ENCODE results near the gene KIAA0319L.

Gene KIAA0319L

DNA sequence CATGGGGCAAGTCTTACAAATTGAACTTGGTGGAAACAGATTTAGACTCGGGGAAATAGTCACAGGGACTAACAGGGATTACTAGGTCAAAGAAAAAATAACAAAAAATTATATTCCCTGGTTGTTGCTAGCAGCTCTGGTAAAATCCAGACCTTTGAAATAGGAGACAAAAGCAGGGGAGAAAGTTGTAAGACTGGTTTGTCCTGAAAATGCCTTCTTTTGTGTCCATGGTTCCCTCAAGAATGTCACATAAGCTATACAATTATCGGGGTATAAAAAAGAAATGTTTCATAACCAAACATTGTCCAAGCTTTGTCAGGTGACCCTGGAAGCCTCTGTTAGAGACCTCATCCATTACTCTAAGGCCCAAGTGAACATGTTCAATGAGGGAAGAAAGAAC, 33.1 kb downstream of the KIAA0319L start:
- no peak overlapping the region for H3K4me2 ChIP-seq (ENCODE audit: low read length)
- no peaks in the 10 kb centered on the region for H3K27me3 ChIP-seq (ENCODE audit: control insufficient read depth, insufficient read depth, low read length)

DNA sequence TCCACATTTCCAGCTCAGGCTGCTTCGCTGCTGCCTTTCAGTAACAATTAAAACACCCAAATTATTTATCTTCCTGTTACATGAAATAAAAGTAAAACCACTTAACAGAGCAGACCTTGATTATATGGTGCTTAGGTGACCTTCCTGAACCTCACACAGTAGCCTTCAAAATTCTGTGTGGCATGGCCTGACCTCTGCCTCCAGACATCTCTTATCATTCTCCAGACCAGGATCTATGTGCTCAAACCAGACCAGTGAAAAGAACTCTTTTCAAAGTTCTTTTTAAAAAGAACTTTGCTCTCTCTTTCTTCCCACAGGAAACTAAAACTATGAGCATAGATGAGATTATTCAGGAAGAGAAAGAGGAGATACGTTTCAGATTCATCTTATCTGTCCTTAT, 37.8 kb downstream of the KIAA0319L start:
- no peak overlapping the region for H3K4me2 ChIP-seq (ENCODE audit: low read length)
- no peaks in the 10 kb centered on the region for H3K27me3 ChIP-seq (ENCODE audit: control insufficient read depth, insufficient read depth, low read length)
- H3K9ac ChIP-seq (ENCODE audit: low read depth, low read length): no peak overlapping the region
- H3K4me1 ChIP-seq (ENCODE audit: control insufficient read depth, insufficient read depth, low read length): no peaks in the 10 kb centered on the region
- no peaks in the 10 kb centered on the region for H3K9me3 ChIP-seq (replicated peaks; ENCODE audit: low read length)
- H3K36me3 ChIP-seq (ENCODE audit: insufficient read depth, low read length): no peaks in the 10 kb centered on the region
- H3K4me3 ChIP-seq (ENCODE audit: low read length): no peak overlapping the region

More for the DNA sequence above, 33.1 kb downstream of the KIAA0319L start:
- Histone ChIP-seq H3K36me3 (ENCODE audit: insufficient read depth, low read length) (no peaks in the 10 kb centered on the region), H3K9ac (ENCODE audit: low read depth, low read length) (no peak overlapping the region), H3K9me3 (replicated peaks; ENCODE audit: low read length) (no peaks in the 10 kb centered on the region), H3K4me1 (ENCODE audit: control insufficient read depth, insufficient read depth, low read length) (no peaks in the 10 kb centered on the region), H3K4me3 (ENCODE audit: low read length) (no peak overlapping the region)

DNA sequence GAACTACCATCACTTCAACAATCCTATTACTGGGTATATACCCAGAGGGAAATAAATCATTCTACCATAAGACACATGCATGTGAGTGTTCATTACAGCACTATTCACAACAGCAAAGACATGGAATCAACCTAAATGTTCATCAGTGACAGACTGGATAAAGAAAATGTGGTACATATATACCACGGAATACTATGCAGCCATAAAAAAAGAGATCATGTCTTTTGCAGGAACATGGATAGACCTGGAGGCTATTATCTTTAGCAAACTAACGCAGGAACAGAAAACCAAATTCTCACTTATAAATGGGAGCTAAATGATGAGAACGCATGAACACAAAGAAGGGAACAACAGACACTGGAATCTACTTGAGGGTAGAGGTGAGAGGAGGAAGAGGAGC, 39.0 kb downstream of the KIAA0319L start:
- H3K27me3 ChIP-seq (ENCODE audit: control insufficient read depth, insufficient read depth, low read length): no peaks in the 10 kb centered on the region
- H3K4me1 ChIP-seq (ENCODE audit: control insufficient read depth, insufficient read depth, low read length): no peaks in the 10 kb centered on the region
- H3K36me3 ChIP-seq (ENCODE audit: insufficient read depth, low read length): no peaks in the 10 kb centered on the region
- no peak overlapping the region for H3K4me2 ChIP-seq (ENCODE audit: low read length)
- H3K4me3 ChIP-seq (ENCODE audit: low read length): no peak overlapping the region
- no peaks in the 10 kb centered on the region for H3K9me3 ChIP-seq (replicated peaks; ENCODE audit: low read length)
- no peak overlapping the region for H3K9ac ChIP-seq (ENCODE audit: low read depth, low read length)

DNA sequence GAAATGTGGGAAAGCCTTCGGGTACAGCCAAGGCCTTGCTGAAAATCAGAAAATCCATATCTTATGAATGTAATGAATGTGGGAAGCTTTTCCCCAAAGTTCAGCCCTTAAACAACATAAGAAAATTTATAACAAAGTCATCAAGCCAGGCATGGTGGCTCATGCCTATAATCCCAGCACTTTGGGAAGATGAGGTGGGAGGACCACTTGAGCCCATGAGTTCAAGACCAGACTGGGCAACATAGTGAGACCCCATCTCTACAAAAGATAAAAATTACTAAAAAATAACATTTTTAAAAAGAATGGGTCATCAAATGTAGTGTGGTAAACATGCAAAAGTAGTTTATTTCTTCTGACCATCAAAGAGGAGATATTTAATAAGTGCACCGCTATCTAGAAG, 45.9 kb downstream of the KIAA0319L start:
- Histone ChIP-seq H3K4me2 (ENCODE audit: low read length) (no peak overlapping the region), H3K27me3 (ENCODE audit: control insufficient read depth, insufficient read depth, low read length) (no peaks in the 10 kb centered on the region), H3K9me3 (replicated peaks; ENCODE audit: low read length) (no peaks in the 10 kb centered on the region), H3K9ac (ENCODE audit: low read depth, low read length) (no peak overlapping the region), H3K4me1 (ENCODE audit: control insufficient read depth, insufficient read depth, low read length) (peaks cover 6% of the 10 kb centered on the region), H3K4me3 (ENCODE audit: low read length) (no peak overlapping the region), H3K36me3 (ENCODE audit: insufficient read depth, low read length) (no peaks in the 10 kb centered on the region)

DNA sequence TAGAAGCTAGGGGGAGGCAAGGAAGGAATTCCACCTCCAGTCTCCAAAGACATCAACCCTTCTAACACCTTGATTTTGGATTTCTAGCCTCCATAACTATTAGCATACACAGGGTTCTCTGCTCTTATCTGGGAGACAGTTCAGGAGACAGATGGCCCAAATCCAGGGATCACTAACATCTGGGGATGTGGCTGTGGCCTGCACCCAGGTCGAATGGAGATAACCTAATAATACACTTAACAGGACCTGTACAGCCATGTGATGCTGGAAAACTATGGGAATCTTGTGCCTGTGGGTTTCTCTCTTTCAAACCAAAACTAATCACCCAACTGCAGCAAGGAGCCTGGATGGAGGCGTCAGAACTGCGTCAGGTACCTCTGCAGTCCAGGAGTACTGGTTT, 47.6 kb downstream of the KIAA0319L start:
- Histone ChIP-seq H3K4me1 (ENCODE audit: control insufficient read depth, insufficient read depth, low read length) (peaks cover 16% of the 10 kb centered on the region), H3K27me3 (ENCODE audit: control insufficient read depth, insufficient read depth, low read length) (no peaks in the 10 kb centered on the region), H3K9me3 (replicated peaks; ENCODE audit: low read length) (no peaks in the 10 kb centered on the region), H3K36me3 (ENCODE audit: insufficient read depth, low read length) (peaks cover 3% of the 10 kb centered on the region), H3K9ac (ENCODE audit: low read depth, low read length) (no peak overlapping the region), H3K4me2 (ENCODE audit: low read length) (no peak overlapping the region), H3K4me3 (ENCODE audit: low read length) (no peak overlapping the region)

DNA sequence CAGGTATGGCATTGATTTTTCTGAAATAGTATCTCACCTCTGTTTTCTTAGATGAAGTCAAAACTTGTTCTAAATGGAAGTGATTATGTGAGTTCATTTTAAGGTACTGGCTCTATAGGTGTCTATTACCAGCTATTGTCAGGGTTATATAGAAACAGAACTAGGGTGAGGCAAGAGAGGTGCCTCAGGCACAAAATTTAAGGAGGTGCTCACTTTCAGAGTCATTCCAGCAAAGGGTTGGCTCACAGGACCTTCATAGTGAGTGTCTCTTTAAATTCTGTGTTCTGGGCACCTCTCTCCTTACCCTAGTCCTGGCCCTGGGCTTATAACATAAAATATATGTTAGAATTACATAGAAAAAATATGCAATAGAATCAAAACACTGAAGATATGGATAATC, 49.3 kb downstream of the KIAA0319L start:
- Histone ChIP-seq H3K36me3 (ENCODE audit: insufficient read depth, low read length) (peaks cover 4% of the 10 kb centered on the region), H3K4me2 (ENCODE audit: low read length) (no peak overlapping the region), H3K27me3 (ENCODE audit: control insufficient read depth, insufficient read depth, low read length) (no peaks in the 10 kb centered on the region), H3K9ac (ENCODE audit: low read depth, low read length) (no peak overlapping the region), H3K4me1 (ENCODE audit: control insufficient read depth, insufficient read depth, low read length) (peaks cover 16% of the 10 kb centered on the region), H3K9me3 (replicated peaks; ENCODE audit: low read length) (no peaks in the 10 kb centered on the region), H3K4me3 (ENCODE audit: low read length) (no peak overlapping the region)

DNA sequence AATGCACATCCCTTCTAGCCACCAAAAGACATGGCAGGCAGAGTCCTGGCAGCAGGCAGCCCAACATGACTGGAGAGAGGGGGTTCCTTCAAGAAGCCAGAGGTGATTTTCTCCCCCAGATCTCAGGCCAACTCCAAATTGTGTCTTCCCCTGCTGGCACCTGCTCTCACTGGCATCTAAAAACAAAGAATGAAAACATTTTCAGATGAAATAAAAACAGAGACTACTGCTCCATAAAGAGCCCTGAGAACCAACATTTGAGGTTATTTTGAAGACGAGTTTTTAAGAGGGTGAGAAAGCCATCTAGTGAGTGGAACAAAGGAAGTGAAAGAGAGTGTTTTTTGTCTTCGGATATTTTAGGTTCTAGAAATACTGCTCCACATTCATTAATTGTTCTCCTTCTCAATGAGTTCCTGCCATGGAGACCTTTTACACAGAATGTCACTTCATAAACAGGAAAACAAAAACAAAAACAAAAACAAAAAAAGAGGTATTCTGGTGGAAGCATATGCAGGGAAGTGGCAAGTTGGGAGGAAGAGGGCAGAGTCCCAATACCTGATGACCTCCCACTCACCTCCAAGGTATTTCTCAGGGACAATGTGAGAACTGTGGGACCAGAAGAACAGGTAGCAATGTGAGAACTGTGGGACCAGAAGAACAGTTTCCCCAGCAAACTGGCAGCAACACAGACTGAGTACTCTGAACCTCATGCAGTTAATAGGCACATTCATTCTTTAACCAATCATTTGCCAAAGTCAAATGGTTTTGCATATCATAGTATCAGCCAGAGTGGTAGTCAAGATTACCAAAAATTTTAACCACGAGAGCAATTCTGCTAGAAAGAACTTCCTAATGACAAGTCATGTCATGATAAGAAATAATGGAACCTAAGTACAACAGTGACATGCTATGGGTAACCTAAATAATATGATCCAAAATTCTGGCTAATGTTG, 50.0 kb downstream of the KIAA0319L start:
- no peaks in the 10 kb centered on the region for H3K27me3 ChIP-seq (ENCODE audit: control insufficient read depth, insufficient read depth, low read length)
- no peak overlapping the region for H3K4me2 ChIP-seq (ENCODE audit: low read length)
- no peaks in the 10 kb centered on the region for H3K9me3 ChIP-seq (replicated peaks; ENCODE audit: low read length)
- peaks cover 4% of the 10 kb centered on the region for H3K36me3 ChIP-seq (ENCODE audit: insufficient read depth, low read length)
- no peak overlapping the region for H3K4me3 ChIP-seq (ENCODE audit: low read length)
- peaks cover 16% of the 10 kb centered on the region for H3K4me1 ChIP-seq (ENCODE audit: control insufficient read depth, insufficient read depth, low read length)
- no peak overlapping the region for H3K9ac ChIP-seq (ENCODE audit: low read depth, low read length)

DNA sequence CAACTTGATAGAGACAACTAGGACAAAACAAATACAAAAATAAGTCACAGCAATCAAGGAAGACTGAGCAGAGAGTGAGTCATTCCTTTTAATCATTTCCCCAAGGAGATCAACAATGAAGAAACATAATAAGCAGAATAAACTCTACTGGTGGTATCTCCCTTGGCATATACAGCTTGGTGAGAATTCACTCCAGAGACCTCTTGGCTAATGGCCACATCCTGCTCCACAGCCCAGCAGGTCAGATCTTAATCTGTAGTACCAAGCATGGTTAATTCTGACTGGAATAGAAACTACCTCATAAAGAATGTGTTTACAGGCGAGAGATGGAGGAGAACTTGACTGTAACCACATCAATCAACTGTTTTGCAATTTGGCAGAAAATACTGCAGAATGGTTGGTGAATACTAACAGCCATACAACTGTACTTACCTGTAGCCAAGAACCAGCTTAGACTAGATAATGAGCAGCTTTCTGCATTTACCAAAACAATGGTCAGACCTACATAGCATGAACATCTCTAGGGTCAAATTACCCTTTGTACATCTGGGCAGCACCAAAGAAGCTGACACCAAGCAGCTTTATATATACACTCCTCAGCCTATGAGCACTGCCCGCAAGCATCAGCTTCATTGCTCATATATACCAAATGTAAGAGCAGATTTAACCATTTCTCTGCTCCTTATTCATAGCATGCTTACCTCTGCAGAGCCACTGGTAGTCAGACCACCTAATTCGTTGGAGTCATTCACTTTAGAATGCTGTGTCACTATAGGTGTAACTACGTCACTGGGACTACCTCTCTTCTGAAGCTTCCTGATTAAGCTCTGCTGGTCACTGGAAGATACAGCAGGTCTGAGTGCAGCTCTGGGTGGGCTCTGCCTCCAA, 51.0 kb downstream of the KIAA0319L start:
- Histone ChIP-seq H3K27me3 (ENCODE audit: control insufficient read depth, insufficient read depth, low read length) (no peaks in the 10 kb centered on the region), H3K9ac (ENCODE audit: low read depth, low read length) (no peak overlapping the region), H3K4me1 (ENCODE audit: control insufficient read depth, insufficient read depth, low read length) (peaks cover 16% of the 10 kb centered on the region), H3K9me3 (replicated peaks; ENCODE audit: low read length) (no peaks in the 10 kb centered on the region), H3K4me3 (ENCODE audit: low read length) (no peak overlapping the region), H3K36me3 (ENCODE audit: insufficient read depth, low read length) (peaks cover 4% of the 10 kb centered on the region), H3K4me2 (ENCODE audit: low read length) (peak overlapping the region; percentile 22)

DNA sequence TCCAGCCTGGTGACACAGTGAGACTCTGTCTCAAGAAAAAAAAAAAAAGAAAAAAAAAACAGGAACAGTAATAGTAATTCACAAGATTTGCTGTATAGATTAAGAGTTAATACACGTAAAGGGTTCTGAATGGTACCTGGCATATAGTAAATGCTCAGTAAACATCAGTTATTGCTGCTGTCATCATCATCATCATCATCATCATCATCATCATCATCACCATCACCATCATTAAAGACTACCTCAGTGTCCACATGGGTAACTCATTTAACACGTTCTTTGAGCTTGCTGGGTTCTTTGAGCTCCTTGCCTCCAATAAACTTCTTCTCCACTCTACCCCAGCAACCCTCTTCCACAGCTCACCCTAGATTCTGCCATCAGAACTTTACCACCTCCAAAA, 55.0 kb downstream of the KIAA0319L start:
- peaks cover 16% of the 10 kb centered on the region for H3K4me1 ChIP-seq (ENCODE audit: control insufficient read depth, insufficient read depth, low read length)
- H3K9ac ChIP-seq (ENCODE audit: low read depth, low read length): no peak overlapping the region
- H3K36me3 ChIP-seq (ENCODE audit: insufficient read depth, low read length): peaks cover 6% of the 10 kb centered on the region
- no peak overlapping the region for H3K4me3 ChIP-seq (ENCODE audit: low read length)
- no peaks in the 10 kb centered on the region for H3K27me3 ChIP-seq (ENCODE audit: control insufficient read depth, insufficient read depth, low read length)
- H3K4me2 ChIP-seq (ENCODE audit: low read length): no peak overlapping the region
- no peaks in the 10 kb centered on the region for H3K9me3 ChIP-seq (replicated peaks; ENCODE audit: low read length)

DNA sequence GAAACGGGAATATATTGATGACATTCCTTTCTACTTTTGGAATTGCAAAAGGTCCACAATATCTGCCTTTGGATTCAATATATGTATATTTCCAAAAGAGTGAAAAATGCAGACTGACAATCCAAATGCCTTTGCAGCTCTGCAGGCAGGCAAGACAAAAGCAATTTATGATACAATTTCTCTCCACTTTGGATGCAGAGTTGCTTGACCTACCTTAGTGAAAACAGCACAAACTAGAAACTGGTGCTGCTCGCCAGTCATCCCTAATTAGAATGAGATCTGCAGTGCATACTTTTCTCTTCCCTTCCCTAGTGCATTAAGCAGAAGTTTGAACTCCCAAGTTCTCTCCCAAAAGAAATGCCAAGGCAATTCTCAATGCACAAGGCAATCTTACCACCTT, 56.8 kb downstream of the KIAA0319L start:
- Histone ChIP-seq H3K4me2 (ENCODE audit: low read length) (no peak overlapping the region), H3K4me3 (ENCODE audit: low read length) (no peak overlapping the region), H3K9me3 (replicated peaks; ENCODE audit: low read length) (no peaks in the 10 kb centered on the region), H3K9ac (ENCODE audit: low read depth, low read length) (no peak overlapping the region), H3K4me1 (ENCODE audit: control insufficient read depth, insufficient read depth, low read length) (peaks cover 2% of the 10 kb centered on the region), H3K36me3 (ENCODE audit: insufficient read depth, low read length) (peaks cover 6% of the 10 kb centered on the region), H3K27me3 (ENCODE audit: control insufficient read depth, insufficient read depth, low read length) (no peaks in the 10 kb centered on the region)

DNA sequence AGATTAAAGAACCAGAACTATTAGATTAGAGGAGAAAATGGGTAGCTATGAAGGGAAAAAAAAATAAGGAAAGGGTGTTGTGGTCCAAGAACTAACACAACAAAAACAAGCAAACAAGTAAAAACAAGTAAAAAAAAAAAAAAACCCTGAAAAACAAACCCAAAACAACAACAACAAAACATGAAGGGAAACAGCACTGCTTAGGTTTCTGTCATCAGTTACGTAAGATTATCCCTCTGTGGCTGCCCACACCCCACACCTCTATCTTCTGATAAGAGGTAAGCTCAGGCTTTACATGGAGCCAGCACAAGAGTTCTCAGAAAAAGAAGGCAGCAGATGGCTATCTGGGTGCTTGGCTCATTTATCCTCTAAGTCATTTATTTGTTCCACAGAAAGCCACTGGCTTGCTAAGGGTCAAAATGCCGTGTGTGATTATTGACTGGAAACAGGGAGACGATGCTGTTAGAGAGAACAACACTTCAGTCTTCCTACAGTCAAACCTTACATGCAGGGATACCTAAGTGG, 57.5 kb downstream of the KIAA0319L start:
- H3K4me1 ChIP-seq (ENCODE audit: control insufficient read depth, insufficient read depth, low read length): no peaks in the 10 kb centered on the region
- H3K4me3 ChIP-seq (ENCODE audit: low read length): no peak overlapping the region
- H3K27me3 ChIP-seq (ENCODE audit: control insufficient read depth, insufficient read depth, low read length): no peaks in the 10 kb centered on the region
- H3K9me3 ChIP-seq (replicated peaks; ENCODE audit: low read length): no peaks in the 10 kb centered on the region
- H3K4me2 ChIP-seq (ENCODE audit: low read length): no peak overlapping the region
- H3K9ac ChIP-seq (ENCODE audit: low read depth, low read length): no peak overlapping the region
- H3K36me3 ChIP-seq (ENCODE audit: insufficient read depth, low read length): peaks cover 5% of the 10 kb centered on the region
